NT2/D1 (cell line): ENCODE results near the gene TMPRSS2.

Source experiments
- DNase-seq: peaks from one replicate; pipeline ENCODE4 v3.0.0-alpha.2; 2011; ENCODE audit warnings: low read depth, low spot score
- H3K27me3 ChIP-seq: 2 replicates; pipeline ENCODE4 v1.6.0; 2011; ENCODE audit warnings: mild to moderate bottlenecking; ENCODE audit not compliant: insufficient read length, insufficient read depth
- H3K36me3 ChIP-seq: 2 replicates; pipeline ENCODE4 v1.6.1; 2011; ENCODE audit warnings: mild to moderate bottlenecking, low read length, mixed read lengths; ENCODE audit not compliant: insufficient read depth, insufficient read length
- H3K4me1 ChIP-seq: 2 replicates; pipeline ENCODE4 v1.5.1; 2011; ENCODE audit not compliant: insufficient read depth, insufficient read length
- H3K4me3 ChIP-seq: 2 replicates; pipeline ENCODE4 v1.5.1; 2011; ENCODE audit warnings: low read depth; ENCODE audit not compliant: insufficient read length
- H3K9ac ChIP-seq: 2 replicates; pipeline ENCODE4 v1.6.0; 2011; ENCODE audit warnings: low read depth; ENCODE audit not compliant: insufficient read length
- H3K9me3 ChIP-seq: 2 replicates; pipeline ENCODE4 v1.5.1; 2011; ENCODE audit warnings: mild to moderate bottlenecking, low read length; ENCODE audit not compliant: insufficient read depth
- SUZ12 ChIP-seq: IDR thresholded peaks from 2 replicates; pipeline ENCODE4 v1.6.1; 2011; ENCODE audit not compliant: insufficient read length, insufficient read depth; ENCODE audit errors: extremely low read depth
- YY1 ChIP-seq: IDR thresholded peaks from 2 replicates; pipeline ENCODE4 v1.6.1; 2011; ENCODE audit not compliant: insufficient read length, insufficient read depth
- ZNF274 ChIP-seq: IDR thresholded peaks from 2 replicates; pipeline ENCODE4 v1.6.1; 2011; ENCODE audit warnings: mild to moderate bottlenecking, low read depth, low read length

Gene TMPRSS2

DNA sequence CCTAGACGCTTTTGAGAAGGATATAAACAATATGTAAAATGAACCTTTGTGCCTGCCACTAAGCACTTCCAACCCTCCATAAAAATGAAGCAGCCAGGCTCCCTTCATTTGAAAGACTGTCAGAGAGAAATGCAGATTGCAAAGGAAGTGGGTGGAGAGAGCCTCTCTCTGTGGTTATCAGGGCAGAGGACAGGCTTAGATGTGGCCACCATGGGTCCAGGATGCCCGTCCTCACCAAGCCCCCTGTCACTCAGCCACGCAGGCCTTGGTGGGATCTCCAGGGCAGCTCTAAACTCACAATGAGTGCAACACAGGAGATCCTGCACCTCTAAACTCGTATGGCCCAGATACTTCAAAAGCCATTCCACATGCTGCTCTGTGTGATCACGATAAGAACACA, 37.9 kb downstream of the TMPRSS2 start:
- TF ChIP-seq ZNF274 = no peak
- TF ChIP-seq YY1 = no peak
- no peak for TF ChIP-seq SUZ12
- no peak for DNase-seq
- Histone ChIP-seq H3K4me3 (no peak overlapping the region), H3K36me3 (no peaks in the 10 kb centered on the region), H3K9ac (no peak overlapping the region), H3K9me3 (no peaks in the 10 kb centered on the region), H3K27me3 (no peaks in the 10 kb centered on the region), H3K4me1 (peaks cover 30% of the 10 kb centered on the region)

DNA sequence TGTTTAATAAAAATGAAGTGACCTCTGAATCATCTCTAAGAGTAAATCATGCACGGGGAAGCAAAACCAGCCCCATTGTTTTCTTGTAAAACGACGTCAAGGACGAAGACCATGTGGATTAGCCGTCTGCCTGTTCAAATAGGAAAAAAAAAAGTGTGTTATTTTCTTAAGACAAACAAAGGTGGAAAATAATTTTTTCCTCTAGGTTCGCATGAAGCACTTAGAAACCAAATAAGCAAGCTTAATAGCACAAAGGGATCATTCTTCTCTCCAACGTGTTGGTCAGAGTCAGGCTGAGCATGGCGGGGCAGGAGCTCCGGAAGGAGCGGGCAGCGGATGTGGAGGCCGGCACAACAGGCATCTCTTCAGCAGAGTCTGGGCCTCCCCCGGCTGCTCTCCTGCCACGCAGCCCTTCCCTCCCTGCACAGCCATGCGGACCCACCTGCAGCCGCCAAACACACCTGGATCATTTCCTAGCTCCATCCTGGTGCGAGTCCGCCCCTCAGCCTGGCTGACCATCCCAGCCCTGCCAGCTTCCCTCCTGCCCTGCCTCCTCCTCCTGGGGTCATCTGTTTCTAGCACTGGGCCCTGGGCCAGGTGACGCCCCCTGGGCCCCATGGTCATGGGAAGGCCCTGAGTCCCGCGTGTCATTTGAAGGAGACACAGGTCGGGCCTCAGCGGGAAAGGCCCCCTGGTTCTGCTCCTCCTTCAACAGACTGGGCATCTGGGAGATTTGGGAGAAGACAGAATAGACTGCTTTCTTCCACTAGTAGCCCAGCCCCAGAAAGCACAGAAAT, 41.7 kb downstream of the TMPRSS2 start:
- no peak for TF ChIP-seq SUZ12
- no peak for TF ChIP-seq ZNF274
- TF ChIP-seq YY1 = no peak
- H3K9me3 ChIP-seq = peaks cover 31% of the 10 kb centered on the region

DNA sequence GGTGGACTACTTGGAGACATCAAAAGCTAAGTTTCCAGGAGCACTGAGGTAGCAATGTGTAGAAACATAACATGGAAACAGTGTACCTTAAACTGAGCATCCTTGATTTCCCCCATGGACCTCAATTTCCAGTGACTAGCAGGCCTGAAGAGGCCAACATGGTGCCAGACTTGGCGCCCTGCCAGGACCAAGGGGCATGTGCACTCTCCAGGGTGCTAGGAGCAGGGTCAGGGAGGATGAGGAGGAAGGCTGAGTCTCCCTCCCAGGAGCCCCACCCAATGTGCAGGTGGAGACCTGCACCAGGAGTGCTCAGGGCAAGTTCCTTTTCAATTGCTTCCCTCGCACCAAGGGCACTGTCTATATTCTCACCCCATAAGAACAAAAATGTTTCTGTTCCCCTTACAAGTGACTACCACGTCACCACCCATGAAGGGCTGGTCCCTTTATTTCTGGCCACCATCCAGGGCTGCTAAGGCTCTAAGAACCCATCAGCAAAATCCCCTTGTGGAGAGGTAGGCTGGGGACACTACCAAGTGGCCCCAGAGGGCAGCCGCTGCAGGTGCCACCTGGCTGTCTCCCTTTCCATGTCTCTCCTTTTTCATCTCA, 42.7 kb downstream of the TMPRSS2 start:
- peaks cover 18% of the 10 kb centered on the region for H3K4me1 ChIP-seq
- no peaks in the 10 kb centered on the region for H3K27me3 ChIP-seq
- H3K4me3 ChIP-seq = no peak overlapping the region
- TF ChIP-seq SUZ12 (no peak), ZNF274 (no peak), YY1 (no peak)
- DNase-seq = no peak
- H3K36me3 ChIP-seq = no peaks in the 10 kb centered on the region
- no peak overlapping the region for H3K9ac ChIP-seq
- H3K9me3 ChIP-seq = peaks cover 31% of the 10 kb centered on the region

More for the DNA sequence above, 41.7 kb downstream of the TMPRSS2 start:
- no peak overlapping the region for H3K4me3 ChIP-seq
- H3K27me3 ChIP-seq = no peaks in the 10 kb centered on the region
- H3K9ac ChIP-seq = no peak overlapping the region
- H3K36me3 ChIP-seq = no peaks in the 10 kb centered on the region
- DNase-seq = no peak
- peaks cover 22% of the 10 kb centered on the region for H3K4me1 ChIP-seq

DNA sequence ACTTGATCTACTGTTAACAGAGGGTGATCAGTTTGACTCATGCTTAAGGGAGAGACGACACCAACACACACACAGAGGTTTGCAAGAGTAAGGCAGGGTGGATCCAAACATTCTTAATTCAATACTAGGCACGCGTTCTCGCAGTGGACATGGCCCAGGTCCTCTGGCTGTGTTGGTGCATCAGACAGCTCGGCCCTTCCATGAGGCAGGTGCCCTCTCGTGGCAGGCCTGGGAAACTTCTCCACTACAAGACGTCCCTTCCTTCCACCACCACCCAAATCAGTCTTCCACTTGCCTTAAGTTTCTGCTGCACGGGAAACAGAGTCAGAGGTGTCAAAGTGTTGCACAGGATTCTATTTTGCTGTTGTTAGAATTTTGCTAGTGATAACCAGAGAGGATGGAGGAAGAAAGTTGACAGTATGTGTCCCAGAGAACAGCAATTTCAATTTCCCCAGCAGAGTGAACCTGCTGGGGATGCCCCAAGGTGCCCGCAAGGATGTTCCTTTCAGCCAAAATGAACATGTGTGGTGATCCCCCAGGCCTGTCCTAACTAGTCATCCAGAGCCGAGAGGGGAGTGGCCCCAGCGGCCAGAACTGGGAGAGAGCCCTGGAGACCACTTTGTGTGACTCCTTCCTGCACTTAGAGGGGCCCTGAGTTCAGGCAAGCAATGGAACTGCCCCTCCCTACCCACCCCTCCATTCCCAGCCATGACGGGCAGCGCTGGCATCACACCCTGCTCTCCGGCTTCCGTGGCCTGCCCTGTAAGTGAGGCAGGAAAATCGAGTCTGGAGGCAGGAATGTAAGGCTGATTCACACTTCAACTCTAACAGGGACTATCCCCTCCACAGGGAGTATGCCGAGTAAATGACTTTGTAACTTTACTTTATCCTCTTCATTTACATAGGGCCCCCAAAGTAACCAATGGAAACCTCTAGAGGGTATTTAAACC, 47.1 kb downstream of the TMPRSS2 start:
- Histone ChIP-seq H3K4me1 (peaks cover 7% of the 10 kb centered on the region), H3K36me3 (no peaks in the 10 kb centered on the region), H3K27me3 (no peaks in the 10 kb centered on the region), H3K4me3 (no peak overlapping the region), H3K9me3 (peaks cover 31% of the 10 kb centered on the region), H3K9ac (no peak overlapping the region)
- no peak for TF ChIP-seq YY1
- TF ChIP-seq SUZ12 = no peak
- TF ChIP-seq ZNF274 = no peak
- peak; percentile 70 for DNase-seq

DNA sequence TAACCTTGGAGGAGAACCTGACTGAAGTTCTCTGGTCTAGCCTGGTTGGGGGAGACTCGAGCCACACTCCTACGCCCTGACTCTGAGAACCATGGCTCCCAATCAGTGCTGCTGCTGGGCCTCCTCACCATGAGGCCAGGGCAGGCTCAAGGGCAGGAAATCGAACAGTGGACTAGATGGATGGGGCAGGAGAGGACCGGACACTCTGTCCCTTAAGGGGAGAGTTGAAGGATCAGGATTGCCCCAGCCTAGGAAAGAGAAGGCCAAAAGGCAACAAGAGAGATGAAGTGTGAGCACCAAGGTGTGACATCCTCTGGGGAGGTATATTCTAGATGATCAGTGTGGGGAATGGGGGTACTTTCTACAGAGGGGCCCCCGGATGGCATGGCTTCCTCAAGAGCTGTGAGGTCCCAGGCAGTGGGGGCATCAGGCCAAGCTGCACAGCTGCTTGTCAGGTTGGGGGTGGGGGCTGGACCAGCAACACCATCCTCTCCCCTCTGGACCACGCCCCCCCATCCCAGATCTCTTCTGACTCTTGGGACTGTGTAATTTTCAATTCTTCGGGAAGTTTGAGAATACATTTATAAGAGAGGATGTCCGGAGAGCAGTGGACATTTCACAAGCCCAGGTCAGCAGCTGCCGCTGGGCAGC, 47.9 kb downstream of the TMPRSS2 start:
- no peak for DNase-seq
- Histone ChIP-seq H3K4me3 (no peak overlapping the region), H3K36me3 (no peaks in the 10 kb centered on the region), H3K9ac (no peak overlapping the region), H3K9me3 (peaks cover 31% of the 10 kb centered on the region), H3K4me1 (peaks cover 7% of the 10 kb centered on the region), H3K27me3 (no peaks in the 10 kb centered on the region)
- no peak for TF ChIP-seq YY1
- no peak for TF ChIP-seq SUZ12
- no peak for TF ChIP-seq ZNF274

DNA sequence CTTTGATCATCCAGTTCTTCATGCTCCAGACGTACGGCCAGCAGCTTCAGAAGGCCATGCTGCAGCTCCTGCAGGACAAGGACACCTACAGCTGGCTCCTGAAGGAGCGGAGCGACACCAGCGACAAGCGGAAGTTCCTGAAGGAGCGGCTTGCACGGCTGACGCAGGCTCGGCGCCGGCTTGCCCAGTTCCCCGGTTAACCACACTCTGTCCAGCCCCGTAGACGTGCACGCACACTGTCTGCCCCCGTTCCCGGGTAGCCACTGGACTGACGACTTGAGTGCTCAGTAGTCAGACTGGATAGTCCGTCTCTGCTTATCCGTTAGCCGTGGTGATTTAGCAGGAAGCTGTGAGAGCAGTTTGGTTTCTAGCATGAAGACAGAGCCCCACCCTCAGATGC, 49.4 kb downstream of the TMPRSS2 start:
- Histone ChIP-seq H3K9ac (no peak overlapping the region), H3K36me3 (no peaks in the 10 kb centered on the region), H3K4me1 (peaks cover 14% of the 10 kb centered on the region), H3K9me3 (peaks cover 18% of the 10 kb centered on the region), H3K27me3 (no peaks in the 10 kb centered on the region), H3K4me3 (no peak overlapping the region)
- no peak for TF ChIP-seq SUZ12
- no peak for TF ChIP-seq YY1
- TF ChIP-seq ZNF274 = no peak
- no peak for DNase-seq
